K562 (cell line): ENCODE data around the gene SDE2. TPM values are rescaled to one million over a fixed set of nuclear protein-coding genes. Genes with fewer than 3 reads are reported as not detected.
A peak's percentile ranks its signal among the peaks of the same experiment; 100 is the strongest.

ENCODE experiments used
- CBX3 ChIP-seq, 2 experiments: IDR thresholded peaks; 1 replicate in 1 of 2; 2 replicates in 1 of 2; pipeline ENCODE4 v1.6.1; 2012; ENCODE audit warnings: inconsistent platforms in 2 of 2, low read length in 2 of 2, borderline replicate concordance in 1 of 2, control low read depth in 1 of 2
- CC2D1A ChIP-seq: fragments of 450-650 bp; IDR thresholded peaks from 2 replicates; pipeline ENCODE4 v1.6.1; 2017; ENCODE audit warnings: mild to moderate bottlenecking
- KLF10 ChIP-seq: fragments of 250-450 bp; sonication (Bioruptor Pico); IDR thresholded peaks from 2 replicates; pipeline ENCODE4 v1.6.1; 2021; ENCODE audit warnings: matching md5 sums
- MAFK ChIP-seq: IDR thresholded peaks from 2 replicates; pipeline ENCODE4 v1.6.1; 2011; ENCODE audit warnings: low read length, improper control_type of control experiment
- NFRKB ChIP-seq: fragments of 450-650 bp; IDR thresholded peaks from 2 replicates; pipeline ENCODE4 v1.6.1; 2016; ENCODE audit warnings: low read depth
- PTRF ChIP-seq: fragments of 450-650 bp; IDR thresholded peaks from 2 replicates; pipeline ENCODE4 v1.6.1; 2016; ENCODE audit warnings: mild to moderate bottlenecking, missing genetic modification characterization, missing compliant biosample characterization
- TEAD4 ChIP-seq, 2 experiments: sonication (generic) in 1 of 2; formaldehyde crosslinking in 1 of 2; IDR thresholded peaks; 2 replicates each; pipeline versions ENCODE4 v1.6.1 to v1.8.0; 2012 to 2022; ENCODE audit warnings: borderline replicate concordance in 1 of 2, inconsistent platforms in 1 of 2, low read length in 1 of 2, mild to moderate bottlenecking in 1 of 2, missing genetic modification reagents in 1 of 2
- polyA plus RNA-seq, 8 experiments: library from polyadenylated mRNA; depleted of rRNA in 4 of 8; stranded (reverse) in 5 of 8; unstranded in 3 of 8; fragments of >200 nt; fragmentation: Nextera tagmentation in 2 of 8; fragmentation: Illumina TruSeq in 1 of 8; extraction: Ambion mirVana in 2 of 8; extraction: Trizol in 1 of 8; gene quantifications; 2 replicates each; pipeline versions ENCODE4 v1.2.1 to v1.2.3, GENCODE V29; 2011 to 2014; ENCODE audit warnings: inconsistent platforms in 1 of 8, missing spikeins in 1 of 8
- total RNA-seq, 7 experiments: library from RNA; depleted of rRNA in 6 of 7; stranded (reverse); fragments of >200 nt in 6 of 7; fragmentation: Illumina TruSeq in 2 of 7; extraction: Trizol in 2 of 7; gene quantifications; 2 replicates each; pipeline versions ENCODE4 v1.2.1 to v1.2.3, GENCODE V29; 2011 to 2021; ENCODE audit warnings: low replicate concordance in 1 of 7
- TF ChIP-seq, protein P1 (sequence below): sonication (generic); formaldehyde crosslinking; IDR thresholded peaks from 2 replicates; pipeline ENCODE4 v1.8.0; 2023; ENCODE audit warnings: missing genetic modification reagents, mild to moderate bottlenecking, borderline replicate concordance
- TF ChIP-seq, protein P2 (sequence below), 2 experiments: fragments of 450-650 bp; IDR thresholded peaks; 2 replicates each; pipeline ENCODE4 v1.6.1; 2018; ENCODE audit warnings: mild to moderate bottlenecking in 2 of 2, low read depth in 1 of 2; ENCODE audit not compliant: partially characterized antibody in 2 of 2
- TF ChIP-seq, protein P3 (sequence below): fragments of 250-450 bp; sonication (Bioruptor Pico); IDR thresholded peaks from 2 replicates; pipeline ENCODE4 v1.9.0; 2021; ENCODE audit warnings: mild to moderate bottlenecking
- TF ChIP-seq, protein P4 (sequence below), 3 experiments: IDR thresholded peaks in 2 of 3; conservative IDR thresholded peaks in 1 of 3; 2 replicates each; pipeline ENCODE4 v1.5.1; 2011 to 2012; ENCODE audit warnings: low read length in 3 of 3, mild to moderate bottlenecking in 3 of 3, control low read depth in 2 of 3, improper control_type of control experiment in 1 of 3, inconsistent platforms in 1 of 3, low read depth in 1 of 3, mixed read lengths in 1 of 3, moderate library complexity in 1 of 3; ENCODE audit not compliant: insufficient read depth in 2 of 3
- TF ChIP-seq, protein P5 (sequence below): fragments of 450-650 bp; IDR thresholded peaks from 2 replicates; pipeline ENCODE4 v1.6.1; 2016; ENCODE audit warnings: antibody characterized with exemption

The SDE2 gene
- total and polyA plus RNA-seq, 9 of the 15 experiments (the other 6 are each of a cell fraction or from before 2014, with no cell fraction given): 14.3 to 62.3 (median 46.0) TPM

DNA sequence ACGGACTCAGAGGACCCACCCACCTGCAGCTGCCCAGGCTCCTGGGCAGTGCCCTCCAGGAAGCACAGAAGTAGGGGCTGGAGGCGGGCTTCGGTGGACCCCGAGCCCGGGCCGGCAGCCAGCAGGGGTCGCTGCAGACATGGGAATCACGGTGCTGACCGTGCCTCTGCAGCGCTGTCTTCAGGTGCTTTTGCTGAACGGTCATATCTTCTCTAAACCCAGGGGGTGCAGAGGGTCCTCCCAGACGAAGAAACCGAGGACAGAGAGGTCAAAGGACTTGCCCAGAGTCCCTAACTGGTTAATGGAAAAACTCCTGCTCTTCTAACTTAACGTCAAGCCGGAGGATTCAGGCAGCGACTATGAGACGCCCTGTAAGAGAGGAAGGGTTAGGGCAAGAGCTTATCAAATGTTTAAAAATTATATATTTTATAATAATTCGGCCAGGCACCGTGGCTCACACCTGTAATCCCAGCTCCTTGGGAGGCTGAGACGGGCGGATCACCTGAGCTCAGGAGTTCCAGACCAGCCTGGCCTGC, 36.6 kb downstream of the SDE2 start (continued):
- TF ChIP-seq, protein P1, sequence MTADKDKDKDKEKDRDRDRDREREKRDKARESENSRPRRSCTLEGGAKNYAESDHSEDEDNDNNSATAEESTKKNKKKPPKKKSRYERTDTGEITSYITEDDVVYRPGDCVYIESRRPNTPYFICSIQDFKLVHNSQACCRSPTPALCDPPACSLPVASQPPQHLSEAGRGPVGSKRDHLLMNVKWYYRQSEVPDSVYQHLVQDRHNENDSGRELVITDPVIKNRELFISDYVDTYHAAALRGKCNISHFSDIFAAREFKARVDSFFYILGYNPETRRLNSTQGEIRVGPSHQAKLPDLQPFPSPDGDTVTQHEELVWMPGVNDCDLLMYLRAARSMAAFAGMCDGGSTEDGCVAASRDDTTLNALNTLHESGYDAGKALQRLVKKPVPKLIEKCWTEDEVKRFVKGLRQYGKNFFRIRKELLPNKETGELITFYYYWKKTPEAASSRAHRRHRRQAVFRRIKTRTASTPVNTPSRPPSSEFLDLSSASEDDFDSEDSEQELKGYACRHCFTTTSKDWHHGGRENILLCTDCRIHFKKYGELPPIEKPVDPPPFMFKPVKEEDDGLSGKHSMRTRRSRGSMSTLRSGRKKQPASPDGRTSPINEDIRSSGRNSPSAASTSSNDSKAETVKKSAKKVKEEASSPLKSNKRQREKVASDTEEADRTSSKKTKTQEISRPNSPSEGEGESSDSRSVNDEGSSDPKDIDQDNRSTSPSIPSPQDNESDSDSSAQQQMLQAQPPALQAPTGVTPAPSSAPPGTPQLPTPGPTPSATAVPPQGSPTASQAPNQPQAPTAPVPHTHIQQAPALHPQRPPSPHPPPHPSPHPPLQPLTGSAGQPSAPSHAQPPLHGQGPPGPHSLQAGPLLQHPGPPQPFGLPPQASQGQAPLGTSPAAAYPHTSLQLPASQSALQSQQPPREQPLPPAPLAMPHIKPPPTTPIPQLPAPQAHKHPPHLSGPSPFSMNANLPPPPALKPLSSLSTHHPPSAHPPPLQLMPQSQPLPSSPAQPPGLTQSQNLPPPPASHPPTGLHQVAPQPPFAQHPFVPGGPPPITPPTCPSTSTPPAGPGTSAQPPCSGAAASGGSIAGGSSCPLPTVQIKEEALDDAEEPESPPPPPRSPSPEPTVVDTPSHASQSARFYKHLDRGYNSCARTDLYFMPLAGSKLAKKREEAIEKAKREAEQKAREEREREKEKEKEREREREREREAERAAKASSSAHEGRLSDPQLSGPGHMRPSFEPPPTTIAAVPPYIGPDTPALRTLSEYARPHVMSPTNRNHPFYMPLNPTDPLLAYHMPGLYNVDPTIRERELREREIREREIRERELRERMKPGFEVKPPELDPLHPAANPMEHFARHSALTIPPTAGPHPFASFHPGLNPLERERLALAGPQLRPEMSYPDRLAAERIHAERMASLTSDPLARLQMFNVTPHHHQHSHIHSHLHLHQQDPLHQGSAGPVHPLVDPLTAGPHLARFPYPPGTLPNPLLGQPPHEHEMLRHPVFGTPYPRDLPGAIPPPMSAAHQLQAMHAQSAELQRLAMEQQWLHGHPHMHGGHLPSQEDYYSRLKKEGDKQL (CRISPR knock-in tag): no peak
- no peak for TF ChIP-seq KLF10 (CRISPR knock-in tag)
- TF ChIP-seq, protein P2, sequence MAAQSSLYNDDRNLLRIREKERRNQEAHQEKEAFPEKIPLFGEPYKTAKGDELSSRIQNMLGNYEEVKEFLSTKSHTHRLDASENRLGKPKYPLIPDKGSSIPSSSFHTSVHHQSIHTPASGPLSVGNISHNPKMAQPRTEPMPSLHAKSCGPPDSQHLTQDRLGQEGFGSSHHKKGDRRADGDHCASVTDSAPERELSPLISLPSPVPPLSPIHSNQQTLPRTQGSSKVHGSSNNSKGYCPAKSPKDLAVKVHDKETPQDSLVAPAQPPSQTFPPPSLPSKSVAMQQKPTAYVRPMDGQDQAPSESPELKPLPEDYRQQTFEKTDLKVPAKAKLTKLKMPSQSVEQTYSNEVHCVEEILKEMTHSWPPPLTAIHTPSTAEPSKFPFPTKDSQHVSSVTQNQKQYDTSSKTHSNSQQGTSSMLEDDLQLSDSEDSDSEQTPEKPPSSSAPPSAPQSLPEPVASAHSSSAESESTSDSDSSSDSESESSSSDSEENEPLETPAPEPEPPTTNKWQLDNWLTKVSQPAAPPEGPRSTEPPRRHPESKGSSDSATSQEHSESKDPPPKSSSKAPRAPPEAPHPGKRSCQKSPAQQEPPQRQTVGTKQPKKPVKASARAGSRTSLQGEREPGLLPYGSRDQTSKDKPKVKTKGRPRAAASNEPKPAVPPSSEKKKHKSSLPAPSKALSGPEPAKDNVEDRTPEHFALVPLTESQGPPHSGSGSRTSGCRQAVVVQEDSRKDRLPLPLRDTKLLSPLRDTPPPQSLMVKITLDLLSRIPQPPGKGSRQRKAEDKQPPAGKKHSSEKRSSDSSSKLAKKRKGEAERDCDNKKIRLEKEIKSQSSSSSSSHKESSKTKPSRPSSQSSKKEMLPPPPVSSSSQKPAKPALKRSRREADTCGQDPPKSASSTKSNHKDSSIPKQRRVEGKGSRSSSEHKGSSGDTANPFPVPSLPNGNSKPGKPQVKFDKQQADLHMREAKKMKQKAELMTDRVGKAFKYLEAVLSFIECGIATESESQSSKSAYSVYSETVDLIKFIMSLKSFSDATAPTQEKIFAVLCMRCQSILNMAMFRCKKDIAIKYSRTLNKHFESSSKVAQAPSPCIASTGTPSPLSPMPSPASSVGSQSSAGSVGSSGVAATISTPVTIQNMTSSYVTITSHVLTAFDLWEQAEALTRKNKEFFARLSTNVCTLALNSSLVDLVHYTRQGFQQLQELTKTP (IDR thresholded peaks at IDR 0.05; ENCODE audit: low read depth in 1 of 2, partially characterized antibody in 2 of 2): no peak
- peak; percentile 86 for TF ChIP-seq CC2D1A
- TF ChIP-seq NFRKB: no peak
- TF ChIP-seq, protein P3, sequence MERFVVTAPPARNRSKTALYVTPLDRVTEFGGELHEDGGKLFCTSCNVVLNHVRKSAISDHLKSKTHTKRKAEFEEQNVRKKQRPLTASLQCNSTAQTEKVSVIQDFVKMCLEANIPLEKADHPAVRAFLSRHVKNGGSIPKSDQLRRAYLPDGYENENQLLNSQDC (CRISPR knock-in tag): no peak
- TF ChIP-seq, protein P4, sequence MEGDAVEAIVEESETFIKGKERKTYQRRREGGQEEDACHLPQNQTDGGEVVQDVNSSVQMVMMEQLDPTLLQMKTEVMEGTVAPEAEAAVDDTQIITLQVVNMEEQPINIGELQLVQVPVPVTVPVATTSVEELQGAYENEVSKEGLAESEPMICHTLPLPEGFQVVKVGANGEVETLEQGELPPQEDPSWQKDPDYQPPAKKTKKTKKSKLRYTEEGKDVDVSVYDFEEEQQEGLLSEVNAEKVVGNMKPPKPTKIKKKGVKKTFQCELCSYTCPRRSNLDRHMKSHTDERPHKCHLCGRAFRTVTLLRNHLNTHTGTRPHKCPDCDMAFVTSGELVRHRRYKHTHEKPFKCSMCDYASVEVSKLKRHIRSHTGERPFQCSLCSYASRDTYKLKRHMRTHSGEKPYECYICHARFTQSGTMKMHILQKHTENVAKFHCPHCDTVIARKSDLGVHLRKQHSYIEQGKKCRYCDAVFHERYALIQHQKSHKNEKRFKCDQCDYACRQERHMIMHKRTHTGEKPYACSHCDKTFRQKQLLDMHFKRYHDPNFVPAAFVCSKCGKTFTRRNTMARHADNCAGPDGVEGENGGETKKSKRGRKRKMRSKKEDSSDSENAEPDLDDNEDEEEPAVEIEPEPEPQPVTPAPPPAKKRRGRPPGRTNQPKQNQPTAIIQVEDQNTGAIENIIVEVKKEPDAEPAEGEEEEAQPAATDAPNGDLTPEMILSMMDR (IDR thresholded peaks at IDR 0.05 in 2 of 3, conservative IDR thresholded peaks at IDR 0.05 in 1 of 3; ENCODE audit: insufficient read depth in 2 of 3, low read depth in 1 of 3, low read length in 3 of 3): peak; percentile 99
- TF ChIP-seq, protein P5, sequence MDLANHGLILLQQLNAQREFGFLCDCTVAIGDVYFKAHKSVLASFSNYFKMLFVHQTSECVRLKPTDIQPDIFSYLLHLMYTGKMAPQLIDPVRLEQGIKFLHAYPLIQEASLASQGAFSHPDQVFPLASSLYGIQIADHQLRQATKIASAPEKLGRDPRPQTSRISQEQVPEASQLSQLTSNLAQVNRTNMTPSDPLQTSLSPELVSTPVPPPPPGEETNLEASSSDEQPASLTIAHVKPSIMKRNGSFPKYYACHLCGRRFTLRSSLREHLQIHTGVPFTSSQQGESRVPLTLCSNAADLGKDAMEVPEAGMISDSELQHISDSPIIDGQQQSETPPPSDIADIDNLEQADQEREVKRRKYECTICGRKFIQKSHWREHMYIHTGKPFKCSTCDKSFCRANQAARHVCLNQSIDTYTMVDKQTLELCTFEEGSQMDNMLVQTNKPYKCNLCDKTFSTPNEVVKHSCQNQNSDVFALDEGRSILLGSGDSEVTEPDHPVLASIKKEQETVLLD: peak; percentile 60; the same call in 1 of the 2 replicates
- 0 out of 3 replicates have a peak, but pooled peaks of 1 of the 2 experiments have one; percentile 30 for TF ChIP-seq CBX3 (IDR thresholded peaks at IDR 0.05; ENCODE audit: borderline replicate concordance in 1 of 2, low read length in 2 of 2)
- TF ChIP-seq MAFK: 0 out of 2 replicates have a peak, but pooled peaks have one; percentile 29
- peak; percentile 10; the same call in 1 of the 2 replicates for TF ChIP-seq TEAD4 (IDR thresholded peaks at IDR 0.05; ENCODE audit: low read length)
- no peak for TF ChIP-seq TEAD4 (CRISPR knock-in tag; IDR thresholded peaks at IDR 0.05; ENCODE audit: borderline replicate concordance)
- TF ChIP-seq PTRF (tag): no peak
